GM18498 (cell line): Measurements from ENCODE around the gene SERPINE3.

Experiments
- ATAC-seq: cut with Tn5 transposase; IDR thresholded peaks from one replicate; pipeline ENCODE4 v1.9.1; 2021; ENCODE audit warnings: mild to moderate bottlenecking, moderate library complexity; ENCODE audit not compliant: unreplicated experiment

Gene SERPINE3

GRCh38 chr13:51327961-51328360 lies 11.5 kb upstream of the SERPINE3 start:
- no peak for ATAC-seq

DNA sequence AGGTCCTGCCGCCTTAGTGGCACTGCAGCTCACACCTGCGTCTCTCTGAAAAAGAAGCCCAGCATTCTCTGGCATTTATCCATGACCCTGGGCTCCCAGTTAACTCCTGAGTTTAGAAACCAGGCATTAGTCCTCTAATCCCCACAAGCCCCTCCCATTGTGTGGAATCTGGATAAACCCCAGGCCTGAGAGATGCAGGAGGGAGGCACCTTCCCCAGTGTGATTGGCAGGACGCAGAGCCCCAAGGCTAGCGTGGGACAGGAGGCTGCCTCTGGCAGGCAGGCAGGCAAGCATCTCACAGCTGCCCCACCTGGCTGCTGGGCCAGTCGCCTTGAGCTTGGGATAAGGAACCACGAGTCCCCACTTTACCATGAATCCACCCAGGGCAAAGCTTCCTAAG lies 11.0 kb upstream of the SERPINE3 start:
- ATAC-seq, result no peak

DNA sequence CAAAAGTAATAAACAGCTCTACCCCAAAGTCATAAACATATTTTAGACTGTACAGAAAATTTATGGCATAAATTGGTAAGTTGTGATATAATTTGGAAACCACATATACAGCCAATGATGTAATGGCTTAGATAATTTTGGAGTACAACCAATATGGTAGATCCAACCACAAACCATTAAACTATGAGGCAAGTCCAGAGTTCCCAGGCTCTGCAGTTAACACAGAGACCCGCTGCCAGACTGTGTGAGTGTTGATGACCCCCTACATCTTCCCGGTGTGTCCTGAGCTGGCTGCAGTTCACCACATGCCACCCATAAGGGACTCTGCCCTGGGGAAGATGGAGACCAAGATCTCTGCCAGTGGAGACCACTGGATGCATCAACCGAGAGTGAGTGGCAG lies 9.9 kb upstream of the SERPINE3 start:
- no peak for ATAC-seq

- peak; percentile 50 for ATAC-seq
Measured at GRCh38 chr13:51330791-51331190, 8.7 kb upstream of the SERPINE3 start.

GRCh38 chr13:51331354-51331861 lies 8.1 kb upstream of the SERPINE3 start:
- peak; percentile 48 for ATAC-seq

- no peak for ATAC-seq
Measured at GRCh38 chr13:51332566-51333361, 6.7 kb upstream of the SERPINE3 start.

- ATAC-seq, result no peak
Measured at GRCh38 chr13:51333421-51333820, 6.1 kb upstream of the SERPINE3 start.

DNA sequence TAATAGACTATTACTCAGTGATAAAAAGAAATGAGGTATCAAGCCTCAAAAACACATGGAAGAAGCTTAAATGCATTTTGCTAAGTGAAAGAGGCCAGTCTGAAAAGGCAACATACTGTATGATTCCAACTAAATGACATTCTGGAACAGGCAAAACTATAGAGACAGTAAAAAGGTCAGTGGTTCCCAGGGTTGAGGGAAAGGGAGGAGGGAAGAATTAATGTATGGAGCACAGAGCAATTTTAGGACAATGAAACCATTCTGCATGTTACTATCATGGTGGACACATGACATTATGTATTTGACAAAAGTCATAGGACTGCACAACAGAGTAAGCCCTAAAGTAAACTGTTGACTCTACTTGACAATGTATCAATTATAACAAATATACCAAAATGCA lies 5.7 kb upstream of the SERPINE3 start:
- no peak for ATAC-seq

GRCh38 chr13:51336746-51337145 lies 2.7 kb upstream of the SERPINE3 start:
- ATAC-seq, result no peak

- no peak for ATAC-seq
Measured at GRCh38 chr13:51339952-51340732, 651 bp downstream of the SERPINE3 start.

GRCh38 chr13:51341232-51341631 lies 1.7 kb downstream of the SERPINE3 start:
- ATAC-seq, result no peak

- no peak for ATAC-seq
Measured at GRCh38 chr13:51341791-51342190, 2.3 kb downstream of the SERPINE3 start.

- ATAC-seq, result no peak
Measured at GRCh38 chr13:51342706-51343105, 3.2 kb downstream of the SERPINE3 start.

GRCh38 chr13:51343475-51343874 lies 4.0 kb downstream of the SERPINE3 start:
- no peak for ATAC-seq

DNA sequence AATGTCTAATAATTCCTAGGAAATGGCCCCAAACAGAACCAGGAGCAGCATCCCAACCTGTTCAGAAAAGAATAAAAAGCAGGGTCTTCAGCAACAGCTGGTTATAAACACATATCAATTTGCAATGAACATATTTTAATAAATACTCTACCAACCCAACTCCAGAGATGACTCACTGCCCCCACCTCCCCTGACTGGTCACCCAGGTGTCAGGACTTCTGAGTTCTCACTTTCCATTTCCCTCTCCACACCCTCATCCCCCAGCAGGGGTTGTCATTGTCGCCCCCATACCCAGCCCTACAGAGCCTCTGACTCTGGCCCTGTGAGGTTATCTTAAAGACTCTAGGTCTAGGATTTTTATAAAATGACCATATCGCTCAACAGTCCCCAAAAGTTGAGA lies 6.9 kb downstream of the SERPINE3 start:
- no peak for ATAC-seq

GRCh38 chr13:51347099-51347498 lies 7.6 kb downstream of the SERPINE3 start:
- no peak for ATAC-seq

DNA sequence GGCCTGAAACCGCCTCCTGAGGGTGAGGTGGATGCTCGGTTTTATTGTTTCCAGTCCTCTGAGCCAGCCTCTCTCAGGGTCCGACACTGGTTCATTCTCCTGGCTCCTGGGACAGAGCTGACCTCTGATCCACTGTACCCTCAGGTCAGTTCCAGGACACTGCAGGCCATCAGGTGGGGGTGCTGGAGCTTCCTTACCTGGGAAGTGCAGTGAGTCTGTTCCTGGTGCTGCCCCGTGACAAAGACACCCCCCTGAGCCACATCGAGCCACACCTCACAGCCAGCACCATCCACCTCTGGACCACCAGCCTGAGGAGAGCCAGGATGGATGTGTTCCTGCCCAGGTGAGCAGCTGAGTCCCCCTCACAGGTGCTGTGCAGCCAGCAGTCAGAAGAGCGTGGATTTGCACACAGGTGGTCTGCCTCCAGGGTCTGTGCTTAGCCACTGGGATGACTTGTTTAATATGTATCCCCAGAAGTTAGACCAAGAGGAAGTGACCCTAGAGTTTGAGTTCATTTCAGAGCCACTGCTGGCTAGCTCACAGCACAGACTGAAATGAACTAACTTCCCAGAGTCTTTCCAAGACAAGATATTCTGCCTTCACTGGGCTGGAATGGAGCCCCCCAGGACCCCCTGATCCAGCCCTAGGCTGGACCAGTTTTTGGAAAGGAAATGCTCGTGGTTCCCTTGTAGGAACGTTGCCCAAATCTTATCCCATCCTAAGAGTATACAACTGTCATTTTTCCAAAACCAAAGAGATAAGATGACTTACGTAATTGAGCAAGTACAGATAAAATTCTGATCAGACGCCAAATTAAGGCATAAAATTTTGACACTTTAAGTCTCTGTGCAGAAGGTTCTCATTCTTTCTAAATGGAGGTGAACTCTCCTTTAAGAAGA lies 8.8 kb downstream of the SERPINE3 start:
- no peak for ATAC-seq

DNA sequence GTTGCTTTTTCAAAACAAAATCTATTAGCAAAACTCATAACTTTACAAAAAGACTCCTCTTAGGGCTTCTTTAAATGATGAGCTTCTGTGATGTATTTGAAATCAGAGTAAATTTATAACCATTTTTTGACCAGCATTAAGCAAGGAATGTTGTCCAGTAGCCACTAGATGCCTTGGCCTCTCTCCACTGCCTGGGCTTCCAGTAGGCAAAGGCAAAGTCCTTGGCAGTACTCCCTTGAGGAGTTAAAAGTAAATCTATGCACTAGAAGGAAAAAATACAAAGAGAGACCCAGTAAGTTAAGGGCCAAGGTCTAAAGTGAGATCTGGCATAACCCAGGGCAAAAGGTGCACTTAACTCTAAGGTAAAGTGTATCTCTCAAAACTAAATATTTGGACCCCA lies 9.5 kb downstream of the SERPINE3 start:
- ATAC-seq, result no peak

DNA sequence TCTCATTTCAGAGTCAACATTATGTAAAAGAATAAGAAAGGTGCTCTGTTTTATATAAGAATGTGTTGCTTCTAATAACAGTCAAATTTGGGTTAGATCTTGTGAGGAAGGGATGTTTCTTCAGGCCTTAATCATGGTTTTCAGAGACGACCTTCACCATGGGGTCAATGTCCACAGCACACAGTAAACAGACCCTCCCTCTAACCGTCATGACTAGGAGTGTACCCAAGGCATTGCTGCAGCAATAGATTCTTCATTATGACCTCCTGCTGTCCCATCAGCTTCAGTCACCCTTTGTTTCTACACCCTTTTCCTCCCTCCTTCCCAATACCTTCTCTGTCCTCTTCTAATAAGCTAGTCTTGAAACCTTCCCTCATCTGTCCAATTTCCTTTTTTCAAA lies 15.7 kb downstream of the SERPINE3 start:
- no peak for ATAC-seq

GRCh38 chr13:51357928-51358595 lies 18.6 kb downstream of the SERPINE3 start:
- ATAC-seq, result no peak
